ENCODE measurements around the gene ARHGAP24. TPM values are rescaled to one million over a fixed set of nuclear protein-coding genes. Genes with fewer than 3 reads are reported as not detected.

The ARHGAP24 gene
- total RNA-seq, 1 donor: 32.1 TPM

DNA sequence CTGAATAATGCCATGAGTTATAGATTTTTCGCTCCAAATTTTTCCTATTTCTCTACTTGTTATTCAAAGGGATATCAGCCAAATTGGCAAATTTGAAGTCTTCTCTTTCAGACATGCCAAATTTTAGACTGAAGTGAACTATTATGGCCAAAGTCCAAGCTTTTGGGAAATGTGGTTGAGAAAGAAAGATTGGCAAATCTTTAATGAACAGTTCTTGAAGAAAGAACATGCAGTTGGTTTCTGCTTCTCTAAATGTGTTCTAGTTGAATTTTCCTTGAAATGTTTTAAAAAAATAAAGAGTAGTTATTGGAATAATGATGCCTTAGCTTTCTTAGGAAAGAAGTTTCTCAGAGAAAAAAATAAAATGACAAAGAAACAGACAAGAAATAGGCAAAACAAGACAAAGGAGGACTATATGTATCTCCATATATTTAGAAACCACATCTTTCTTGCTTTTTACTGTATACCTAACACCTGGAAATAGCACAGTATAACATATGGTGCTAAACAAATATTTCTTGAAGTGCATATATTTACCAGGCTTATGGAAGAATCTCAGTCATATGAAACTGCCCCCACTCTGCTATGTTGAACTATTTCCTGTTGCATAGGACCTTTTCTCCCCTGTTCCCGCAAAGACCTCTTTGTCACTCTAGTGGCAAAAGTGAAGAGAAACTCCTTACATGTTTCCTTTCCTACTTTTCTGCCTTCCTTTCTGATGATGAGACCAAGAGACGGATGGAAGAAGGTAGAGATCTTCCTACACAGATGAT lies 250.0 kb downstream of the ARHGAP24 start:
- Histone ChIP-seq H3K27me3 (ENCODE audit: insufficient read depth, low read length) (no peaks in the 10 kb centered on the region), H3K4me3 (ENCODE audit: low read length) (no peak overlapping the region), H3K9me3 (ENCODE audit: low read depth, low read length) (no peaks in the 10 kb centered on the region), H3K4me1 (ENCODE audit: insufficient read depth, low read length) (peaks cover 26% of the 10 kb centered on the region)

DNA sequence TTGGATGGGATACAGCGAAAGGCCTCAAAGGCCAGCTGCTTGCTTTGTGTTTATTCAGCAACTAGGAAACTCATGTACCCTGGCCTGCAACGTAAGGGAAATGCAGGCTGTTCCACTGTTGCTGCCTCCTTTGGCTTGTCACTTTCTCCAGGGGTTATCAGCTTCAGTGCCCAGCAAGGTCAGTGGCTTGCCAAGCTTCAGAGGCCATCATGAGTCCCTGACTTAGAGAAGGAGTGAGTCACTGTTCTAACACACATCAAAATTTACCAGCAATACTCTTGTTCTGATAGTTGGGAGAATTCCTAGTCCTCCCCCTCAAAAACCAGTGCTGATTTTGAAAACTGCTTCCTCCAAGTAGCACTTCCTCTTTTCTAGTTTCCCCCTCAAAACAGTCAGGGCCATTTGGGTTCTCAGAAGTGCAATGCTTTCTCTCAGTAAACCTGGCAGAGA lies 250.8 kb downstream of the ARHGAP24 start:
- Histone ChIP-seq H3K27me3 (ENCODE audit: insufficient read depth, low read length) (no peaks in the 10 kb centered on the region), H3K9me3 (ENCODE audit: low read depth, low read length) (no peaks in the 10 kb centered on the region), H3K4me3 (ENCODE audit: low read length) (no peak overlapping the region), H3K4me1 (ENCODE audit: insufficient read depth, low read length) (peaks cover 26% of the 10 kb centered on the region)

DNA sequence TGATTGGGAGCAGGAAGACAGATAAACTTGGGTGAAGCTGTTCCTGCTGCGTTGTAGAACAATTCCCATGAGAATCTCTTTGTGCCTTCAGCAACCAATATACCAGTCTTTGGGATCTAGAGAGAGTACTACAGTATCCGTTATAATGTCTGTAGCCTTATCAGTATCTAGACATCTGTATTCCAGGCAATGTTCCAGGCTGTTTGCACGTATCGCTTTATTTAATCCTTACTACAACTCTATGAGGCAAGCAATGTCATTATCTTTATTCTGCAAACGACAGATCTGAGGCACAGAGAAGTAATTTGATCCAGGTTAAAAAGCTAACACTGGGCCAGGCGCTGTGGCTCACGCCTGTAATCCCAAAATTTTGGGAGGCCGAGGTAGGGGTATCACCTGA lies 251.6 kb downstream of the ARHGAP24 start:
- Histone ChIP-seq H3K4me3 (ENCODE audit: low read length) (no peak overlapping the region), H3K4me1 (ENCODE audit: insufficient read depth, low read length) (peaks cover 26% of the 10 kb centered on the region), H3K27me3 (ENCODE audit: insufficient read depth, low read length) (no peaks in the 10 kb centered on the region), H3K9me3 (ENCODE audit: low read depth, low read length) (no peaks in the 10 kb centered on the region)

DNA sequence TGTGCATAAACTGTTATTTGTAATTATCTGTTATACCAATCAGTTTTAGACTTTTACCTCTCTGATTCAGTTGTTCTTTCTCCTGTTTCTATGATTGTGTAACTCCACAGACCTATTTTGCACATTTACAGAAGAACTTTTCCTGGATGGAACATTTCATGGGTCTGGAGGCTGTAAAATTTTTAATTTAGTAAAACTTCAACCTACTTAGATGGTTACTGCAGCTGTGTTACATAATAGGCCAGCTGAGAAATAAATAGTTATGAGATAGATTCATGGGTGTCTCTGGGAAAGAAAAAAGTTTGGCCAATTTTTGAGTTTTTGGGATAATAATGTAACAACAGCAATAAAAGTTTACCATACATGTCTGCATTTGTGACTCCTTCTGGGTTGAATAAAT lies 253.5 kb downstream of the ARHGAP24 start:
- Histone ChIP-seq H3K4me3 (ENCODE audit: low read length) (no peak overlapping the region), H3K9me3 (ENCODE audit: low read depth, low read length) (no peaks in the 10 kb centered on the region), H3K27me3 (ENCODE audit: insufficient read depth, low read length) (no peaks in the 10 kb centered on the region), H3K4me1 (ENCODE audit: insufficient read depth, low read length) (peaks cover 30% of the 10 kb centered on the region)

DNA sequence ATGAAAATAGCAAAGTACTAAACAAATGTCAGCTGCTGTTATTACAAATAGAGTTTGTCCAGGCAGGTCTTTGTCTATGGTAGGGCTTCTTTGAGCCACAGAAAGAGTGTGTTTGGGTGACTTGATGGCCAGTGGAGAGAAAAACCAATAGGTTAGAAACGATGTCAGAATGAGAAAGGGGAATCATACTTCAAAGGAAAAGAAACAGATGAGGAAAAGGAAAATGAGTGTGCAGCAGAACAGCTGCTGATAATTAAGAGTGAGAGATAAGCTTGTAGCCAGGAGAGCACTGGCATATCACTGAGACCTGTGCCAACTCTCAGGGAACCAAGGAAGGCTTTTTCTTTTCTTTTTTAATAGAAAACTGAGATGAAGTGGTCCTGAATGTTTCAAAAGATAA lies 257.2 kb downstream of the ARHGAP24 start:
- no peak overlapping the region for H3K4me3 ChIP-seq (ENCODE audit: low read length)
- H3K9me3 ChIP-seq (ENCODE audit: low read depth, low read length): no peaks in the 10 kb centered on the region
- H3K4me1 ChIP-seq (ENCODE audit: insufficient read depth, low read length): peaks cover 32% of the 10 kb centered on the region
- H3K27me3 ChIP-seq (ENCODE audit: insufficient read depth, low read length): no peaks in the 10 kb centered on the region

DNA sequence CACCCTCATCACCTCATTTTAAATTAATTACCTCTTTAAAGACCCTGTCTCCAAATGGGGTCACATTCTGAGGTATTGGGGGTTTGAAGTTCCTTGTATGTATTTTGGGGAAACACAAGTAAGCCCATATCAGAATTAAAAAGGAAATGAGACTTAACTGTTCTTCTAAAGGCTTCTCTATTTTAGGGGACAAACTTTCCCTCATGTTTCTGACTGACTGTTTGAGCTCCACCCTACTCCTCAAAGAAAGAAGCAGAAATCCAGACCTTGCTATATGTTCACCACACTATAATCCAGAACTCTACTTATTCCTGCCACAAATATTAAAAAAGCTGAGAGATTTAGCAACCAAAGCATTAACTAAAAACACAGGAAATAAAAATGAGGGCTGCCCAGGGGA lies 258.8 kb downstream of the ARHGAP24 start:
- H3K27me3 ChIP-seq (ENCODE audit: insufficient read depth, low read length): no peaks in the 10 kb centered on the region
- no peak overlapping the region for H3K4me3 ChIP-seq (ENCODE audit: low read length)
- H3K4me1 ChIP-seq (ENCODE audit: insufficient read depth, low read length): peaks cover 41% of the 10 kb centered on the region
- no peaks in the 10 kb centered on the region for H3K9me3 ChIP-seq (ENCODE audit: low read depth, low read length)

DNA sequence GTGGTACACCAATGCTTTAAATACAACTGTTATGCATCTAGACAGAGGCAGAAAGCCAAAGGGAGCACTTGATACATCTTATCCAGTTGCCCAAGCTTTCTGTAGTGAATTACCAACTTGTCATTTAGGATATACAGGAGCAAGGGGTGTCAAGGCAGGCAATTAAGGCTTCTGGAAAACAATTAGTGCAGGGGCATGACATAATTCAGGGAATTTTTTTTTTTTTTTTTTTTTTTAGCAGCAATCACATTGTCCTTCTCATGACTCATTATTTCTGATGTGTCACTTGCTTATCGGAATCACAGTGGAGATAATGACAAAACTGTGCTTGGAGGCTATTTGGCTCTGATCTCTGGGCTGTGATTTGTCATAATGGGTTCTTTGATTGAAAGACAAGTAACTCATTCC lies 259.5 kb downstream of the ARHGAP24 start:
- Histone ChIP-seq H3K4me1 (ENCODE audit: insufficient read depth, low read length) (peaks cover 43% of the 10 kb centered on the region), H3K27me3 (ENCODE audit: insufficient read depth, low read length) (no peaks in the 10 kb centered on the region), H3K9me3 (ENCODE audit: low read depth, low read length) (no peaks in the 10 kb centered on the region), H3K4me3 (ENCODE audit: low read length) (no peak overlapping the region)

DNA sequence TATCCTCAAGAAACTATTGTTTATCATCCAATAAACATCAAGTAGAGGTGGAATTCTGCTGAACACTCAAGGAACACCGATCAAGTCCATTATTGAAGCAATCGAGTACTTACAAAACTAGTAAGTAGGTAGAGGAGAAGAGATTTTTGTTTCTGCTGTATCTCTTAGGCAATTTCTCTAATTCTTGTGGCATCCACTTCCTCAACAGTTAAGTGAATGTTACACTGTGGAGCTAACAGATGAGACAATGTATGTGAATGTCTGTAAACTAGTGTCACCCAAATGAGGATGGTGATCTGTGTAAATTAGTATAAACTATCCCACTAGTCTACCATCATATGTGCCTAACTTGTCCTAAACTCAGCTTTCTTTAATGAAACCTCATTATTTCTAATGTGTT lies 261.6 kb downstream of the ARHGAP24 start:
- Histone ChIP-seq H3K27me3 (ENCODE audit: insufficient read depth, low read length) (no peaks in the 10 kb centered on the region), H3K9me3 (ENCODE audit: low read depth, low read length) (no peaks in the 10 kb centered on the region), H3K4me1 (ENCODE audit: insufficient read depth, low read length) (peaks cover 50% of the 10 kb centered on the region), H3K4me3 (ENCODE audit: low read length) (no peak overlapping the region)

DNA sequence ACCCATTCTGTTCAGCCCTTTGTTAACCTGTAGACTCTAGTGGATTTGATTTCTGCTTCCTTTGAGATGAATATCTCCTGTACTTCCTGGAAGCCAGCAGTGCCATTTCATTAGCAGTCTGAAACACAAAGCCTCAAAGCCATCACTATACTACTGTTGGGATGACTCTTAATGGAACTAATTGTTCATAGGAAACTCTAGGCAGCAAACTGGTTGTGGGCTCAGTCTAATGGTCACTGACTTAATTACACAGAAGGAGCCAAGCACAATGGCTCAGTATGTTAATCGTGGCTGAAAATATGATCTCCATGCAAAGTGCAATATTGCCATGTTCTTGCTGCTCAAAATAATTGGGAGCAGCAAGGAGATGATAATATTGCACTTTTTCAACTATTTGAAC lies 262.3 kb downstream of the ARHGAP24 start:
- H3K27me3 ChIP-seq (ENCODE audit: insufficient read depth, low read length): no peaks in the 10 kb centered on the region
- H3K4me1 ChIP-seq (ENCODE audit: insufficient read depth, low read length): peaks cover 56% of the 10 kb centered on the region
- H3K9me3 ChIP-seq (ENCODE audit: low read depth, low read length): no peaks in the 10 kb centered on the region
- no peak overlapping the region for H3K4me3 ChIP-seq (ENCODE audit: low read length)

DNA sequence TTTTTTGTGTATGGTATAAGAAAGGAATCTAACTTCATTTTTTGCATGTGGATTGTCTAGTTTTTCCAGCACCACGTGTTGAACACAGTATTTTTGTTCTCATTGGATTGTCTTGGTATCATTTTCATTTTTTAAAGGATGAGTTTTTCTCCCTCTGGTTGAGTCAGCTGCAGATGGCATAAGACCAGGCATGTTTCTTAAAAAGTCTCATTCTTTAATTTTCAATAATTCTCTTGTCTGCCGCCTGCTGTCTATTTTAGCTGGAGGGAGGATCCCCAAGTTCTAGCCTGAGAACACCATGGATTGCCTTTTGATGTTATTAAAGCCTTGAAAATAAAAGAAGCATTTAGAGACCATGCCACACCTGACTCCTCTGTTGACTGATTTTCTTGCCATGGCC lies 263.8 kb downstream of the ARHGAP24 start:
- Histone ChIP-seq H3K9me3 (ENCODE audit: low read depth, low read length) (no peaks in the 10 kb centered on the region), H3K27me3 (ENCODE audit: insufficient read depth, low read length) (no peaks in the 10 kb centered on the region), H3K4me3 (ENCODE audit: low read length) (no peak overlapping the region), H3K4me1 (ENCODE audit: insufficient read depth, low read length) (peaks cover 61% of the 10 kb centered on the region)

DNA sequence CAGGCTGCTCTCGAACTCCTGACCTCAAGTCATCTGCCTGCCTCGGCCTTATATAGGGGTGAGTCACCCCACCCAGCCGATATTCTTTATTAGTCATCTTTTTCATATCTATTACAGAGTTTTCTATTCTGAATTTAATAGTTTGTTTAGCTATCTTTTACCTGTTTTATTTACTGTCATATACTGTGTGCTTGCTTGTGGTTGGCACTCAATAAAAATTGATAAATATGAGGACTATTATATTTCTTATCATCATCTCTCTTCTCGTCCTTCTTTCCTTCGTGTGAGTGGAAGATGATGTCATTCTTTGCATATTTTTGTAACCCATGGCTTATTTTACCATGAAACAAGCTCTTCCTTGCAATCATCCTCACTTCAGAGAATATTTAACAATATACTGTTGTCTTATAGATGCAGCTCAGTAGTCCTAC lies 265.5 kb downstream of the ARHGAP24 start:
- no peak overlapping the region for H3K4me3 ChIP-seq (ENCODE audit: low read length)
- H3K9me3 ChIP-seq (ENCODE audit: low read depth, low read length): no peaks in the 10 kb centered on the region
- H3K27me3 ChIP-seq (ENCODE audit: insufficient read depth, low read length): no peaks in the 10 kb centered on the region
- peaks cover 54% of the 10 kb centered on the region for H3K4me1 ChIP-seq (ENCODE audit: insufficient read depth, low read length)

DNA sequence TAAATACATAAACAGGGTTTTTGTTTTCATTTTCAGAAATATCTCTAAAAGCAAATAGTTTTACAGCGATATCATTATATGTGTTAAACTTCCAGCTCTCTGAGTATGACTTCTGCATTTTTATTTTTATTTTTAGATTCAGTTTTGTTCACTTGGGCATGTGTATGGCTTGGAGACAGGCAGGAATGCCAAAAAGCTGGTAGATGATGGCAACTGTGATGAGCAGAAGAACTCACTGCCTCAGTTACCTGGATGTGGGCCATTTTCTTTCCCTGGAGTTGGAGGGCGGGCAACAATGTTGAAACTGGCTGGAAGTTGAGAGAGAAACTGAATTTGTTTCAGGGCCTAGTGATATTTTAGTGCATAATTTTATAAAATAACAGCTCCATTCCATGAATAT lies 266.4 kb downstream of the ARHGAP24 start:
- Histone ChIP-seq H3K4me3 (ENCODE audit: low read length) (no peak overlapping the region), H3K9me3 (ENCODE audit: low read depth, low read length) (no peaks in the 10 kb centered on the region), H3K4me1 (ENCODE audit: insufficient read depth, low read length) (peaks cover 53% of the 10 kb centered on the region), H3K27me3 (ENCODE audit: insufficient read depth, low read length) (no peaks in the 10 kb centered on the region)

DNA sequence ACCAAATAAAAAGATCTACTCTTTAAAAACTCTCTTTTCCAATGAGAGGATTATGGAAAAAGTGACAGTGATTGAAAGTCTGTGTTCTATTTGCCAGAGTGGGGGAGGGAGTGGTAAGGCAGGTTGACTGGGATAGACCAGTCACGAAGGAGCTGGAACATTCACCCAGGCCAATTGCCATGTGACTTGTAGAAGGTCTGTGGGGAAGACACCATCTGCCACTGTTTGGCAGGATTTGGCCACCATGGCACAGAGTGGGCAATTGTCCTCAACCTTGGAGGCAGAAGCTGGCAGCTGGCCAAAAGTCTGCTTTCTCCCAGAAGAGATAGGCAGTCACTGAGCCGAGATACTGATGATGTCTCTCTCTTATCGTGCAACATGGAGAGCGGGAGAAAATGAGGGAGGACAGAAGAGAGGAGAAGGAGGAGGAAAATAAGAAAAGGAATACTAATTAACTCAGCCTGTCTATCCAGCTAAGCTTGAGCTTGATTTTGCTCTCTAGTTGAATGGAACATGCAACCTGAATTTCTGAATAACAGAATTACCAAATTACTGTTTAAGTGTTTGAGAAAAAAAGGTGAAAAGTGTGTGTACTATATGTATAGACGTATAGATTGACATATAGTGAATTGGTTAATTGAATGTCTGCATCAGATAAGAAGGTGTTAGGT lies 267.1 kb downstream of the ARHGAP24 start:
- Histone ChIP-seq H3K4me3 (ENCODE audit: low read length) (no peak overlapping the region), H3K27me3 (ENCODE audit: insufficient read depth, low read length) (no peaks in the 10 kb centered on the region), H3K9me3 (ENCODE audit: low read depth, low read length) (no peaks in the 10 kb centered on the region), H3K4me1 (ENCODE audit: insufficient read depth, low read length) (peaks cover 48% of the 10 kb centered on the region)

DNA sequence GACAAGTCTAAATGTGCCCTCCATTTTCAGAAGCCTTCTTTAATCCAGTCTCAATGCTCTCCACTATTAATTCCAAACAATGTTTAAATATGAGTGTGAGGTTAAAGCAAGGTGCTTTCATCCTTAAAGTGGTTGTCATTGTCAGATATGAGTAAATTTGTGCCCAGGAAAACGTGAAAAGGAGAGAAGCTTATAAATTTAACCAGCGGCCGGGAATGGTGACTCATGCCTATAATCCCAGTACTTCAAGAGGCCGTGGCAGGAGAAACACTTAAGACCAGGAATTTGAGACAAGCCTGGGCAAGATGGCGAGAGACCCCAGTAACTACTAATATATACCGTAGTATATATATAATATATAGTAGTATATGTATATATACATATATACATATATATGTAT lies 270.0 kb downstream of the ARHGAP24 start:
- H3K4me1 ChIP-seq (ENCODE audit: insufficient read depth, low read length): peaks cover 36% of the 10 kb centered on the region
- H3K27me3 ChIP-seq (ENCODE audit: insufficient read depth, low read length): no peaks in the 10 kb centered on the region
- no peak overlapping the region for H3K4me3 ChIP-seq (ENCODE audit: low read length)
- H3K9me3 ChIP-seq (ENCODE audit: low read depth, low read length): no peaks in the 10 kb centered on the region

DNA sequence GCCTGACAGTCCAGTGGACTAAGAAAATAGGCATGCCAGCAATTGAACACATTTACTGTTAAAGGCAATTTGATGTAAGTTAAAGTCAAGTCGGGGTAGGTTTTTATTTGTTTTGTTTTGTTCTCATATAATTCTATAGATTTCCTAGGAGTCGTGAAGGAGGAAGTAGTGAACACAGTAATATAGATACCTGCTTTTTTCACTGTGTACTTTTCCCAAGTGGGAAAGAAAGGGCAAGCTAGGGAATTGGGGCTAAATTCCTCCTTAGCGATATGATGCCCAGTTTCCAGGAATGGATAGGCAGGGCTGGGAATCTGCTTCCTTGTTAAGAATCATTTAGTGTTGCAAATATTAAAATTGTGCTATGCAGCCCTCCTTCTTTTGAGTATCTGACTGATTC lies 271.0 kb downstream of the ARHGAP24 start:
- H3K27me3 ChIP-seq (ENCODE audit: insufficient read depth, low read length): no peaks in the 10 kb centered on the region
- H3K4me3 ChIP-seq (ENCODE audit: low read length): no peak overlapping the region

More for the DNA sequence above, 271.0 kb downstream of the ARHGAP24 start:
- peaks cover 35% of the 10 kb centered on the region for H3K4me1 ChIP-seq (ENCODE audit: insufficient read depth, low read length)
- H3K9me3 ChIP-seq (ENCODE audit: low read depth, low read length): no peaks in the 10 kb centered on the region

All from mononuclear cell (primary cell).